GM12878 (cell line): Measurements from ENCODE around the gene FMC1. TPM values are rescaled to one million over a fixed set of nuclear protein-coding genes. Genes with fewer than 3 reads are reported as not detected.

Experiments used
- BCL11A ChIP-seq: IDR thresholded peaks from 2 replicates; pipeline ENCODE4 v1.6.1; 2011; ENCODE audit warnings: low read depth, low read length
- BMI1 ChIP-seq: fragments of 450-650 bp; IDR thresholded peaks from 2 replicates; pipeline ENCODE4 v1.6.1; 2016; ENCODE audit warnings: mild to moderate bottlenecking, moderate library complexity, borderline replicate concordance
- CTCF ChIP-seq, 3 experiments: IDR thresholded peaks in 2 of 3; conservative IDR thresholded peaks in 1 of 3; 2 replicates each; pipeline ENCODE4 v1.5.1; 2011; ENCODE audit warnings: low read depth in 3 of 3, low read length in 3 of 3, mild to moderate bottlenecking in 3 of 3, control low read depth in 2 of 3, moderate library complexity in 2 of 3, inconsistent platforms in 1 of 3, mixed read lengths in 1 of 3; ENCODE audit not compliant: control insufficient read depth in 2 of 3, insufficient read depth in 1 of 3; ENCODE audit errors: extremely low read depth in 1 of 3
- CUX1 ChIP-seq: IDR thresholded peaks from 2 replicates; pipeline ENCODE4 v1.6.1; 2012; ENCODE audit warnings: improper control_type of control experiment, low read depth, low read length; ENCODE audit not compliant: insufficient replicate concordance
- GABPA ChIP-seq: IDR thresholded peaks from 2 replicates; pipeline ENCODE4 v1.6.1; 2014; ENCODE audit warnings: antibody characterized with exemption, low read depth, mild to moderate bottlenecking, inconsistent platforms
- NR2C1 ChIP-seq: fragments of 450-650 bp; IDR thresholded peaks from 2 replicates; pipeline ENCODE4 v1.6.1; 2017; ENCODE audit warnings: antibody characterized with exemption, mild to moderate bottlenecking, moderate library complexity
- SREBF2 ChIP-seq: IDR thresholded peaks from 2 replicates; pipeline ENCODE4 v1.6.1; 2012; ENCODE audit warnings: mild to moderate bottlenecking, low read length
- TCF3 ChIP-seq: IDR thresholded peaks from 2 replicates; pipeline ENCODE4 v1.6.1; 2012; ENCODE audit warnings: low read depth, mild to moderate bottlenecking, low read length, borderline replicate concordance; ENCODE audit not compliant: insufficient read depth
- YBX1 ChIP-seq: fragments of 450-650 bp; IDR thresholded peaks from 2 replicates; pipeline ENCODE4 v1.6.1; 2016; ENCODE audit warnings: antibody characterized with exemption
- ZSCAN29 ChIP-seq: fragments of 450-650 bp; IDR thresholded peaks from 2 replicates; pipeline ENCODE4 v1.6.1; 2017; ENCODE audit warnings: mild to moderate bottlenecking, moderate library complexity
- polyA plus RNA-seq, 11 experiments: library from polyadenylated mRNA; depleted of rRNA in 4 of 11; unstranded in 6 of 11; stranded (reverse) in 5 of 11; fragments of >200 nt; fragmentation: Nextera tagmentation in 4 of 11; fragmentation: Illumina TruSeq in 1 of 11; extraction: Ambion mirVana in 4 of 11; extraction: Trizol in 1 of 11; gene quantifications; 1 replicate in 1 of 11; 2 replicates in 10 of 11; pipeline versions ENCODE4 v1.2.1 to v1.2.3, GENCODE V29; 2011 to 2016; ENCODE audit warnings: inconsistent platforms in 2 of 11, missing spikeins in 2 of 11, low read depth in 1 of 11
- total RNA-seq, 4 experiments: library from RNA; depleted of rRNA in 3 of 4; stranded (reverse); fragments of >200 nt in 3 of 4; fragmentation: Illumina TruSeq in 1 of 4; extraction: Trizol in 1 of 4; gene quantifications; 2 replicates each; pipeline versions ENCODE4 v1.2.1 to v1.2.3, GENCODE V29; 2013 to 2021
- TF ChIP-seq, protein P1 (sequence below): fragments of 450-650 bp; IDR thresholded peaks from 2 replicates; pipeline ENCODE4 v1.6.1; 2017; ENCODE audit warnings: antibody characterized with exemption, mild to moderate bottlenecking, moderate library complexity
- TF ChIP-seq, protein P2 (sequence below): fragments of 450-650 bp; formaldehyde crosslinking; IDR thresholded peaks from 2 replicates; pipeline ENCODE4 v1.5.0; 2022; ENCODE audit warnings: mild to moderate bottlenecking, missing genetic modification characterization

The FMC1 gene
- total and polyA plus RNA-seq, 10 of the 15 experiments (the other 5 are each of a cell fraction or from before 2014, with no cell fraction given), result 4.2 to 60.4 (median 15.6) TPM

- TF ChIP-seq, protein P1, sequence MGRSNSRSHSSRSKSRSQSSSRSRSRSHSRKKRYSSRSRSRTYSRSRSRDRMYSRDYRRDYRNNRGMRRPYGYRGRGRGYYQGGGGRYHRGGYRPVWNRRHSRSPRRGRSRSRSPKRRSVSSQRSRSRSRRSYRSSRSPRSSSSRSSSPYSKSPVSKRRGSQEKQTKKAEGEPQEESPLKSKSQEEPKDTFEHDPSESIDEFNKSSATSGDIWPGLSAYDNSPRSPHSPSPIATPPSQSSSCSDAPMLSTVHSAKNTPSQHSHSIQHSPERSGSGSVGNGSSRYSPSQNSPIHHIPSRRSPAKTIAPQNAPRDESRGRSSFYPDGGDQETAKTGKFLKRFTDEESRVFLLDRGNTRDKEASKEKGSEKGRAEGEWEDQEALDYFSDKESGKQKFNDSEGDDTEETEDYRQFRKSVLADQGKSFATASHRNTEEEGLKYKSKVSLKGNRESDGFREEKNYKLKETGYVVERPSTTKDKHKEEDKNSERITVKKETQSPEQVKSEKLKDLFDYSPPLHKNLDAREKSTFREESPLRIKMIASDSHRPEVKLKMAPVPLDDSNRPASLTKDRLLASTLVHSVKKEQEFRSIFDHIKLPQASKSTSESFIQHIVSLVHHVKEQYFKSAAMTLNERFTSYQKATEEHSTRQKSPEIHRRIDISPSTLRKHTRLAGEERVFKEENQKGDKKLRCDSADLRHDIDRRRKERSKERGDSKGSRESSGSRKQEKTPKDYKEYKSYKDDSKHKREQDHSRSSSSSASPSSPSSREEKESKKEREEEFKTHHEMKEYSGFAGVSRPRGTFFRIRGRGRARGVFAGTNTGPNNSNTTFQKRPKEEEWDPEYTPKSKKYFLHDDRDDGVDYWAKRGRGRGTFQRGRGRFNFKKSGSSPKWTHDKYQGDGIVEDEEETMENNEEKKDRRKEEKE, result no peak
- TF ChIP-seq SREBF2 (no peak), ZSCAN29 (peak; percentile 75; the same call in 1 of the 2 replicates), CTCF (IDR thresholded peaks at IDR 0.05 in 2 of 3, conservative IDR thresholded peaks at IDR 0.05 in 1 of 3; ENCODE audit: control insufficient read depth in 2 of 3, extremely low read depth in 1 of 3, insufficient read depth in 1 of 3, low read depth in 3 of 3, low read length in 3 of 3) (peak in 1 of 3 experiments; percentile 7; a peak in 2 of 6 replicates), BMI1 (no peak), CUX1 (peak; percentile 55), GABPA (no peak), NR2C1 (0 out of 2 replicates have a peak, but pooled peaks have one; percentile 11), YBX1 (no peak), BCL11A (no peak; the same call in 1 of the 2 replicates), TCF3 (peak; percentile 53; the same call in 1 of the 2 replicates)
- TF ChIP-seq, protein P2, sequence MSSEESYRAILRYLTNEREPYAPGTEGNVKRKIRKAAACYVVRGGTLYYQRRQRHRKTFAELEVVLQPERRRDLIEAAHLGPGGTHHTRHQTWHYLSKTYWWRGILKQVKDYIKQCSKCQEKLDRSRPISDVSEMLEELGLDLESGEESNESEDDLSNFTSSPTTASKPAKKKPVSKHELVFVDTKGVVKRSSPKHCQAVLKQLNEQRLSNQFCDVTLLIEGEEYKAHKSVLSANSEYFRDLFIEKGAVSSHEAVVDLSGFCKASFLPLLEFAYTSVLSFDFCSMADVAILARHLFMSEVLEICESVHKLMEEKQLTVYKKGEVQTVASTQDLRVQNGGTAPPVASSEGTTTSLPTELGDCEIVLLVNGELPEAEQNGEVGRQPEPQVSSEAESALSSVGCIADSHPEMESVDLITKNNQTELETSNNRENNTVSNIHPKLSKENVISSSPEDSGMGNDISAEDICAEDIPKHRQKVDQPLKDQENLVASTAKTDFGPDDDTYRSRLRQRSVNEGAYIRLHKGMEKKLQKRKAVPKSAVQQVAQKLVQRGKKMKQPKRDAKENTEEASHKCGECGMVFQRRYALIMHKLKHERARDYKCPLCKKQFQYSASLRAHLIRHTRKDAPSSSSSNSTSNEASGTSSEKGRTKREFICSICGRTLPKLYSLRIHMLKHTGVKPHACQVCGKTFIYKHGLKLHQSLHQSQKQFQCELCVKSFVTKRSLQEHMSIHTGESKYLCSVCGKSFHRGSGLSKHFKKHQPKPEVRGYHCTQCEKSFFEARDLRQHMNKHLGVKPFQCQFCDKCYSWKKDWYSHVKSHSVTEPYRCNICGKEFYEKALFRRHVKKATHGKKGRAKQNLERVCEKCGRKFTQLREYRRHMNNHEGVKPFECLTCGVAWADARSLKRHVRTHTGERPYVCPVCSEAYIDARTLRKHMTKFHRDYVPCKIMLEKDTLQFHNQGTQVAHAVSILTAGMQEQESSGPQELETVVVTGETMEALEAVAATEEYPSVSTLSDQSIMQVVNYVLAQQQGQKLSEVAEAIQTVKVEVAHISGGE (CRISPR knock-in tag), result no peak
These were observed 18.5 kb downstream of the FMC1 start, which contains the start of gene LUC7L2 (continued) for GRCh38 chr7:139359366-139360209.
